Measurements from ENCODE around the gene ZDHHC7. TPM values are rescaled to one million over a fixed set of nuclear protein-coding genes. Genes with fewer than 3 reads are reported as not detected.
A peak's percentile ranks its signal among the peaks of the same experiment; 100 is the strongest.

ZDHHC7 gene
- total RNA-seq, 1 experiment from 2014 or later = 39.9 TPM

DNA sequence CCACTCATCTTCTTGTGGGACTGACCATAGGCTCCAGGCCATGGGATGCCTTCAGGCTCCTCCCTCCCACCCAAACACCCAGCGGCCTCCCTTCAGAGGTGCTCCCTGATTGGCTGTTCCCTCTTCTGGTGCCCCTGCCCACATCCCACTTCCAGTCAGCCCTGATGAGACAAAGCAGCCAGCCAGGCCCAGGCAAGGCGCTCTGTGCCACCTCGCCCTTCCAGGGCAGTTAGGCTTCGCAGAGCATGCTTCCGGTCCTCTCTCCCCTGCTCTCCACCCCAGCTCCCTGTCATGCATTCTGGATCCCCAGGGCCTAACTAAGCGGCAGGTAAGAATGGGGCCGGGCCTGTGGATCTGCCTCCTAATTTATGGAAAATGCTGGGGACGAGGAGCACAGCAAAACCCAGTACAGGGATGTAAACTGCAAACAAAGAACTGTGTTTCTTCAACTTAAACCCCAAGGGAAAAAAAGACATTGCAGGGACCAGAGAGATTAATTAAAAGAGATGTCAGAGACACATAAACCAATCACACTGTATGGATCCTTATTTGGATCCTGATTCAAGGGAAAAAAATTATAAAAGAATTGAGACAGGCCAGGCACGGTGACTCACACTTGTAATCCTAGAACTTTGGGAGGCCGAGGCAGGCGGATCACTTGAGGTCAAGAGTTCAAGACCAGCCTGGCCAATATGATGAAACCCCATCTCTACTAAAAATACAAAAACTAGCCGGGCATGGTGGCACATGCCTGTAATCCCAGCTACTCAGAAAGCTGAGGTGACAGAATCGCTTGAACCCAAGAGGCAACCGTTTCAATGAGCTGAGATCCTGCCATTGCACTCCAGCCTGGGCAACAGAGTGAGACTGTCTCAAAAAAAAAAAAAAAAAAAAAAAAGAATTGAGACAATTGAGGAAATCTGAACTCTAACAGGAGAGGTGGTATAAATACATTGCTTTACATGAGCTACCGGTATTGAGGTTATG lies 26.0 kb downstream of the ZDHHC7 start:
- peak overlapping the region; percentile 68 for H3K27ac ChIP-seq (ENCODE audit: low read depth, low read length)
- peaks cover 22 to 30% of the 10 kb centered on the region in 2 experiments for H3K4me1 ChIP-seq (ENCODE audit: control insufficient read depth in 1 of 2, insufficient read depth in 2 of 2, low read length in 2 of 2)
- ATAC-seq (peak; percentile 65), DNase-seq (ENCODE audit: low read depth, low spot score) (no peak)
- CTCF ChIA-PET = interaction anchor here (1.0 kb wide), 1 partner anchor 14 kb away, joined by 5 read pairs; no protein-coding TSS in a partner anchor
- H3K9me3 ChIP-seq (ENCODE audit: control insufficient read depth in 1 of 2, insufficient read depth in 1 of 2, low read depth in 1 of 2, low read length in 2 of 2) = no peaks in the 10 kb centered on the region
- H3K79me2 ChIP-seq (ENCODE audit: insufficient read depth, low read length) = peaks cover 55% of the 10 kb centered on the region
- intact Hi-C loops (cut with micrococcal nuclease) = no loop called here
- H2AFZ ChIP-seq (ENCODE audit: low read depth, low read length, poor library complexity, severe bottlenecking) = no peak overlapping the region
- no peaks in the 10 kb centered on the region; the same call in 1 of the 2 replicates for H4K20me1 ChIP-seq (ENCODE audit: insufficient read depth)
- POLR2A ChIA-PET = no interaction called here
- RAD21 ChIA-PET (ENCODE audit: low non-redundant PET in 1 of 2, low total read pairs in 2 of 2, uncharacterized antibody in 2 of 2, unreplicated experiment in 2 of 2) = no interaction called here
- H3K4me3 ChIP-seq (replicated peaks in 1 of 2; ENCODE audit: low read depth in 1 of 2, low read length in 2 of 2) = peak overlapping the region in 1 of 2 experiments; percentile 21; a peak in 1 of 4 replicates
- H3K4me2 ChIP-seq (ENCODE audit: low read length) = peak overlapping the region; percentile 63
- no peaks in the 10 kb centered on the region for H3K27me3 ChIP-seq (ENCODE audit: insufficient read depth, low read length)
- BruUV-seq (replicated peaks) = no TSS peak
- no peaks in the 10 kb centered on the region for H3K9me2 ChIP-seq (ENCODE audit: insufficient read depth)
- H3K9ac ChIP-seq (ENCODE audit: low read length) = peak overlapping the region; percentile 18; the same call in 1 of the 2 replicates
- H3K36me3 ChIP-seq (ENCODE audit: control insufficient read depth in 1 of 2, insufficient read depth in 2 of 2, low read length in 2 of 2) = peaks cover 18 to 54% of the 10 kb centered on the region in 2 experiments; a peak in 3 of 4 replicates
- TF ChIP-seq ELF1 (IDR thresholded peaks at IDR 0.05; ENCODE audit: borderline replicate concordance, low read depth) (no peak), ZNF274 (IDR thresholded peaks at IDR 0.05; ENCODE audit: low read depth, low read length) (no peak), CBX3 (IDR thresholded peaks at IDR 0.05; ENCODE audit: low read depth) (no peak), EZH2 (IDR thresholded peaks at IDR 0.05) (no peak), ZFX (IDR thresholded peaks at IDR 0.05) (no peak), REST (IDR thresholded peaks at IDR 0.05; ENCODE audit: low read depth) (no peak), SRF (IDR thresholded peaks at IDR 0.05; ENCODE audit: low read depth) (no peak), FOSL1 (IDR thresholded peaks at IDR 0.05; ENCODE audit: low read depth) (peak; percentile 54; the same call in 1 of the 2 replicates), SIN3A (IDR thresholded peaks at IDR 0.05; ENCODE audit: low read depth) (no peak), TCF7L2 (IDR thresholded peaks at IDR 0.05; ENCODE audit: borderline replicate concordance, extremely low read depth, insufficient read depth, insufficient read length) (no peak), POLR2AphosphoS5 (IDR thresholded peaks at IDR 0.05; ENCODE audit: low read depth, low read length) (no peak), EZH2phosphoT487 (IDR thresholded peaks at IDR 0.05; ENCODE audit: borderline replicate concordance) (no peak), EGR1 (IDR thresholded peaks at IDR 0.05; ENCODE audit: low read depth) (no peak), SP1 (IDR thresholded peaks at IDR 0.05; ENCODE audit: low read depth) (peak; percentile 32; the same call in 1 of the 2 replicates), CEBPB (IDR thresholded peaks at IDR 0.05; ENCODE audit: low read depth) (no peak; the same call in 1 of the 2 replicates), YY1 (IDR thresholded peaks at IDR 0.05; ENCODE audit: extremely low read depth, insufficient replicate concordance, low read depth, low read length) (no peak)
- TF ChIP-seq, protein P1, sequence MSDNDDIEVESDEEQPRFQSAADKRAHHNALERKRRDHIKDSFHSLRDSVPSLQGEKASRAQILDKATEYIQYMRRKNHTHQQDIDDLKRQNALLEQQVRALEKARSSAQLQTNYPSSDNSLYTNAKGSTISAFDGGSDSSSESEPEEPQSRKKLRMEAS (IDR thresholded peaks at IDR 0.05) = 0 out of 2 replicates have a peak, but pooled peaks have one; percentile 16
- TF ChIP-seq, protein P2, sequence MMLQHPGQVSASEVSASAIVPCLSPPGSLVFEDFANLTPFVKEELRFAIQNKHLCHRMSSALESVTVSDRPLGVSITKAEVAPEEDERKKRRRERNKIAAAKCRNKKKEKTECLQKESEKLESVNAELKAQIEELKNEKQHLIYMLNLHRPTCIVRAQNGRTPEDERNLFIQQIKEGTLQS (IDR thresholded peaks at IDR 0.05) = no peak
- TF ChIP-seq, protein P3, sequence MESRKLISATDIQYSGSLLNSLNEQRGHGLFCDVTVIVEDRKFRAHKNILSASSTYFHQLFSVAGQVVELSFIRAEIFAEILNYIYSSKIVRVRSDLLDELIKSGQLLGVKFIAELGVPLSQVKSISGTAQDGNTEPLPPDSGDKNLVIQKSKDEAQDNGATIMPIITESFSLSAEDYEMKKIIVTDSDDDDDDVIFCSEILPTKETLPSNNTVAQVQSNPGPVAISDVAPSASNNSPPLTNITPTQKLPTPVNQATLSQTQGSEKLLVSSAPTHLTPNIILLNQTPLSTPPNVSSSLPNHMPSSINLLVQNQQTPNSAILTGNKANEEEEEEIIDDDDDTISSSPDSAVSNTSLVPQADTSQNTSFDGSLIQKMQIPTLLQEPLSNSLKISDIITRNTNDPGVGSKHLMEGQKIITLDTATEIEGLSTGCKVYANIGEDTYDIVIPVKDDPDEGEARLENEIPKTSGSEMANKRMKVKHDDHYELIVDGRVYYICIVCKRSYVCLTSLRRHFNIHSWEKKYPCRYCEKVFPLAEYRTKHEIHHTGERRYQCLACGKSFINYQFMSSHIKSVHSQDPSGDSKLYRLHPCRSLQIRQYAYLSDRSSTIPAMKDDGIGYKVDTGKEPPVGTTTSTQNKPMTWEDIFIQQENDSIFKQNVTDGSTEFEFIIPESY (IDR thresholded peaks at IDR 0.05; ENCODE audit: extremely low read depth, insufficient replicate concordance, low read length) = no peak
